Measurements from ENCODE around the gene GPN3.

The GPN3 gene

GRCh38 chr12:110403976-110404682, 63.9 kb downstream of the GPN3 start:
- peak overlapping the region; percentile 88 for H3K9ac ChIP-seq (ENCODE audit: low read depth, low read length, poor library complexity, severe bottlenecking)
- TF ChIP-seq EZH2phosphoT487 (IDR thresholded peaks at IDR 0.05; ENCODE audit: borderline replicate concordance) (no peak), CTCF (conservative IDR thresholded peaks at IDR 0.05; ENCODE audit: low read length) (no peak)
- H3K9me2 ChIP-seq (replicated peaks; ENCODE audit: low read depth, low read length), result no peaks in the 10 kb centered on the region
- H2AFZ ChIP-seq (ENCODE audit: low read length), result peak overlapping the region; percentile 100
- peaks cover 43% of the 10 kb centered on the region for H3K79me2 ChIP-seq (ENCODE audit: insufficient read depth, low read length)
- H3K9me3 ChIP-seq (ENCODE audit: insufficient read depth, low read depth, low read length), result no peaks in the 10 kb centered on the region
- H3K4me3 ChIP-seq (ENCODE audit: low read length, poor library complexity, severe bottlenecking), result peak overlapping the region; percentile 75
- H3K4me1 ChIP-seq (ENCODE audit: insufficient read depth, low read length, poor library complexity, severe bottlenecking), result peaks cover 11% of the 10 kb centered on the region
- H4K20me1 ChIP-seq (ENCODE audit: insufficient read depth, low read length, poor library complexity, severe bottlenecking), result peaks cover 3% of the 10 kb centered on the region
- H3K27me3 ChIP-seq (ENCODE audit: insufficient read depth, low read length, poor library complexity, severe bottlenecking), result no peaks in the 10 kb centered on the region
- H3K36me3 ChIP-seq (ENCODE audit: insufficient read depth, low read length), result no peaks in the 10 kb centered on the region
- H3K4me2 ChIP-seq (ENCODE audit: low read depth, low read length, poor library complexity, severe bottlenecking), result peak overlapping the region; percentile 85
- H3F3A ChIP-seq (ENCODE audit: low read depth), result no peaks in the 10 kb centered on the region

GRCh38 chr12:110403146-110403975, 64.7 kb downstream of the GPN3 start, which contains the start of gene ANAPC7:
Gene ANAPC7 (minus strand): TSS chr12:110403708. CDS start chr12:110403627, 81 bp downstream.
- TF ChIP-seq EZH2phosphoT487 (IDR thresholded peaks at IDR 0.05; ENCODE audit: borderline replicate concordance) (no peak), CTCF (conservative IDR thresholded peaks at IDR 0.05; ENCODE audit: low read length) (no peak)
- peak within 1 kb of the TSS; percentile 100 for H2AFZ ChIP-seq (ENCODE audit: low read length)
- H4K20me1 ChIP-seq (ENCODE audit: insufficient read depth, low read length, poor library complexity, severe bottlenecking), result peaks cover 3% of the 10 kb centered on the region
- H3K9me2 ChIP-seq (replicated peaks; ENCODE audit: low read depth, low read length), result no peaks in the 10 kb centered on the region
- no peaks in the 10 kb centered on the region for H3K36me3 ChIP-seq (ENCODE audit: insufficient read depth, low read length)
- H3K79me2 ChIP-seq (ENCODE audit: insufficient read depth, low read length), result peaks cover 50% of the 10 kb centered on the region
- no peaks in the 10 kb centered on the region for H3F3A ChIP-seq (ENCODE audit: low read depth)
- H3K27me3 ChIP-seq (ENCODE audit: insufficient read depth, low read length, poor library complexity, severe bottlenecking), result no peaks in the 10 kb centered on the region
- peak within 1 kb of the TSS; percentile 85 for H3K4me2 ChIP-seq (ENCODE audit: low read depth, low read length, poor library complexity, severe bottlenecking)
- H3K9me3 ChIP-seq (ENCODE audit: insufficient read depth, low read depth, low read length), result no peaks in the 10 kb centered on the region
- H3K4me3 ChIP-seq (ENCODE audit: low read length, poor library complexity, severe bottlenecking), result peak within 1 kb of the TSS; percentile 75
- peak within 1 kb of the TSS; percentile 88 for H3K9ac ChIP-seq (ENCODE audit: low read depth, low read length, poor library complexity, severe bottlenecking)
- H3K4me1 ChIP-seq (ENCODE audit: insufficient read depth, low read length, poor library complexity, severe bottlenecking), result peaks cover 11% of the 10 kb centered on the region

Data from Loucy (cell line).